GM19324 (cell line): ENCODE measurements around the gene JAKMIP1.

Experiments
- ATAC-seq: cut with Tn5 transposase; IDR thresholded peaks from one replicate; pipeline ENCODE4 v1.9.1; 2021; ENCODE audit warnings: mild to moderate bottlenecking, moderate library complexity; ENCODE audit not compliant: unreplicated experiment, low FRiP score

The JAKMIP1 gene

DNA sequence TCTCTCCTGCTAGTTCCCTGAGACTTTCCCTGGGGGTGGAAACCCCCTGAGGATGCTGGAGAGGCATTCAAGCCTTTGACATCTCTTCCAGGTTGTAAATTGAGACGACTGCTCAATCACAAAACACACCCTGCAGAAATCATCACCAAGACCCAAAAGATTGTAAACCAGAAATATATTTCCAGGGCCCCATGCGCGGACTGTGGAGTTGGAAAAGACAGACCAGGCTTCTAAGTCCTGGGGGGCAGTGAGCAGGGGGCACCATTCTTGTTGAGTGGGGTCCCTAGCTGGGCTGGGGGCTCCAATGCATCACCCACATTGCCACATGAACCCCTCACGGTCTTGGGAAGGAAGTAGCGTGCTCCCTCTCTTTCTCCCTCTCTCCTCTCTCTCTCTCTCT lies 94.2 kb downstream of the JAKMIP1 start:
- no peak for ATAC-seq

DNA sequence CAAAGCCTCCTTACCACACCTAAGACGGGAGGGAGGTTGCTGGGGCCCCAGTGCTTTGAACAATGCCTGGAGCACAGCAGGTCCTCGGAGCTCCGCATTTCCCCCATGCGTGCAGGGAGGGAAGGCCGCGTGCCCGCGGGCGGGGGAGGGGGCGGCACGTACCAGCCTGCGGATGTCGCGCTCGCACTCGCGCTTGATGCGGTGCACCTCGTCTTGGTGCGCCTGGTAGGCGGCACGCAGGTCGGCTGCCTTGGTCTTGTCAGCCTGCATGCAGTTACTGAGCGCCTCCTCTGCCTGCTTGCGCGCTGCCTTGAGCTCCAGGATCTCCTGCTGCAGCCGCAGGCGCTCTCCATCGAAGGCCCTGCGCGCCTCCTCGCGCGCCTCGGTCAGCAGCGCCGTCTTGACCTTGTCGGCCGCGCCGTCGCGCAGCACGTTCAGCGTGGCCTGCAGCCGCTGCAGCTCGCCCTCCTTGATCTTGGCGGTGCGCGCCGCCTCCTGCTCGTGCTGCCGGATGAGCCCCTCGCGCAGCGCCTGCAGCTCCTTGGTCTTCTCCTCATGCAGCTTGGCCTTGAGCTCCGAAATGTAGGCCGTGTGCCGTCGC lies 94.9 kb downstream of the JAKMIP1 start:
- no peak for ATAC-seq

DNA sequence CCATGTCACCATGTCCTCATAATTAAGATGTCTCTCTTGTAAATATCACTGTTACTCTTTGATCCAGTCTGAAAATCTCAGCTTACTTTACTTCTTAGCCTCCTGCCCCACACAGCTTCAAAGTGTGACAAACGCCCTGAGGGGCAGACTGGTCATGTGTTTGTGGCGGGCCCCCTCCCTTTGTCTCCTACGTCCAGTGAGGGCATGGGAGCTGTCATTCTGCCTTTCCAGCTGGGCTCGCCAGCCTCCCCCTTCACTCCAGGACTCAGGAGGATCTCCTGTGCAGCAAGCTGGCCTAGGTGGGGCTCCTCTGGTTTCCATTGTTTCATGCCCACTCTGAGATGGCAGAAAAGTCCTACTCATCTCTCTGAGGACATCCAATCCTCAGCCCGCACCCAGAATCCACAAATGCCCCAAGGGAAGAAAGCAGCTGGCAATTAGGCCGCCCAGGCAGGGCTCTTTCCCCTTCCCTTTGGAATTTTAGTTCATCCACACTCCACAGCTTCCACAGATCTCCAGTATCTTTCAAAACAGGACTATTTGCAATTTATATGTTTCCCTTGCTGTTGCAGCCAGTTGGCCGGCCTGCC lies 95.7 kb downstream of the JAKMIP1 start:
- no peak for ATAC-seq

DNA sequence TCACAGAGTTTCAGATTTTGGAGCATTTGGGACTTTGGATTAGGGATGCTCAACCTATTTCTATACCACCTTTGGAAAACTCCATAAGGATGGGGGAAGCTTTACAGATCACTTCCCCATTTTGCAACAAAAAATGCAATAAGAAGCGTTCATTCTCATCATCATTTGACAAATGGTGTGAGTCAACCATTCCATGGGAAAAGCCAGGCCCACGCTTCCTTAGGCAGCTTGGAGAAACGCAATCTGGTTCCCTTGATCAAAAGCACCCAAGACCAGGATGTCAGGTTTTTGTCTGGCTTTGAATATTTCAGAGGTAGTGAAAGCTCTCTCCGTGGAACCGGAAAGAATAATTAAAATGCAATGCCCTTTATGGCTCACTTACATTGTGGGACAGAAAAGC lies 102.8 kb downstream of the JAKMIP1 start:
- ATAC-seq = no peak

DNA sequence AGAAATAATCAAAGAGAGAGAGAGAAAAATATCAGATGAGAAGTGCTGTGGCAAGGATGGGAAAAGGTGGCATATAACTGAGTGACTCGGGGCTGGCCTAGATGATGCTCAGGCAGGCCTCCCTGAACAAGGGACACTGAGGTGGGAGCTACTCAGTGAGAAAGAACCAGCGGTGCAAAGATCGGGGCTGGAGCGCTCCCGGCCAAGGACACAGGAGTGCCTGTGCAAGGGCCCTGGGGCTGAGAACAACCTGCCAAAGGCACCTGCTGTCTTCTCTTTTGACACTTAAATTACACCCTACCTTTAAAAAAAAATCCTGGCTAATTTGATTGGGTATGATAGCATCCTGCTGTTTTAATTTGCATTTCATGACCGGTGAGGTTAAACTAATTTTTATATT lies 104.5 kb downstream of the JAKMIP1 start:
- ATAC-seq = no peak

DNA sequence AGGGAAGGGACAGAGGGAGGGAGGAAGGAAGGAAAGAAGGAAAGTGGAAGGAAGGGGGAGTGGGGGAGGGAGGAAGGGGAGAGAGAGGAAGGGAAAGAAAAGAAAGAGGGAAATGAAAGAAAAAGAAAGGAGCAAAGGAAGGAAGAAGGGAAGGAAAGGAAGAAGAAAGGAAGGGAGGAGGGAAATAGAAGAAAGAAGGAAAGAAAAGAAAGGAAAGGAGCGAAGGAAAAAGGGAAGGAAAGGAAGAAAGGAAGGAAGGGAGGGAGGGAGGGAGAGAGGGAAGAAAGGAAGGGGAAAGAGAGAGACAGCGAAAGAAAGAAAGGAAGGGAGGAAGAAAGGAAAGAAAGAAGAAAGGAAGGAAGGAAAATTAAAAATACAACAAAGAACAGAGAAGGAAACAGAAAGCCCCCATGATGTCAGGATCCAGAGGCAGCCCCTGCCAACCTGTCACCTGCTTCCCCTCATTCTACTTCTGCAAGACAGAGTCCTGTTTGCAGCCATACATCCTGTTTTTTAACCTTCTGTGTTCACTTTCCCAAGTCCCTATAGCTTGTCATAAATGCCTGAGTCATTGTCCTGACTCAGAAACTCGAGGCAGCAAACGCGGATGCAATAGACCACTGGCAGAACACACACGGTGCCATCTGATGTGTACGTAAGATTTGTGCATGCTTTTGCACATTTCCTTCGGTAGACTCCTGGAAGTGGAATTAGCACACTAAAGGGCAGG lies 105.2 kb downstream of the JAKMIP1 start:
- ATAC-seq = no peak

DNA sequence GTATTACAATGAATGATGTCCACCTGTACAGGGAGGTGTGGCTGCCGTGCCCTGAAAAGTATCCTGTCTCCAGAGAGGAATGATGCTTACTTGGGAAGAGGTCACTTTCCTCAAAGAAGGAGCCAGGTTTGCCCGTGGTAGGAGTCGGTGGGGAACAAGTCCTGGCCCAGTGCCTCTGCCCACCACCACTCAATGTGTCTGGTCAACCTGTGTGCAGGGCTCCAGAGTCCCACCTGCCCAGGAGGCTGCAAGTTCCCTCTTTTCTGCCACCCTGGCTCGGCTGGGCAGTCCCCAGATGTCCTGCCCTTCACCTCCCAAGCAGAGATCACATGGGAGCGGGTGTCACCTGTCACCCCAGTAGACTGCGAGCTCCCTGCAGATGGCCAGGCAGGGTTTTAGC lies 106.7 kb downstream of the JAKMIP1 start:
- no peak for ATAC-seq

DNA sequence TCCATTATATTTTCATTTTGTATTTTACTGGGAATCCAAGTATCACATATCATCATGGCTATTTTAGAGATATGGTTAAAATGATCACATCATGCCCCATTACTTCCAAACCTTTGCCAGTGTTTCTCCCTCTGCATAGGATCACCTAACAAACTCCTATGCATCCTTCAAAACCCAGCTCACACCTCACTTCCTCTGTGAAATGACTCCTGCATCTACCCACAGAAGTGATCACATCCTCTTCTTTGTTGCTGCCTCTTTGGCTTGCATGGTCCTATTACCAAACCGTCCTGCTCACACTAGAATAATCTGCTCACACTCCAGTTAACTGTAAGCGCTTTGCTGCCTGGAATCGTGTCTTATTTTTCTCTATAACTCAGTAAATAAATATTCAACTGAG lies 107.4 kb downstream of the JAKMIP1 start:
- ATAC-seq = no peak

DNA sequence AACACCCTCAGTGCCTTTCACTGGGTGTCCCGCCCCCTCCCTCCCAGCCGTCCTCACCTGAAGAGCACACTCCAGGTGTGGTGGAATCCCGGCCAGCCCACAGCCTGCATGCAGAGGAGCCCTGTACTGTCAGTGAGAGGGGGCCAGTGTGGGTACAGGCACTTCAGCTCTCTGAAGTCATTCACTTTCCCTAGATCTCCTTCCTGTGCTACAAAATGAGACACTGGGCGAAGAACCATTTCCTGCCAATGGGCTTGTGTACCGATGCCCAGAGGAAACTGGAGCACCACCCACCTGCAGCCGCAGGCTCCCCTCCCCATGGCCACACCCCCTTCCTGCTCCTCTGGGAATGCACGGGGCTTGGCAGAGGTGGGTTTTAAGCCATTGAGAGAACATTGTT lies 108.2 kb downstream of the JAKMIP1 start:
- ATAC-seq = no peak

DNA sequence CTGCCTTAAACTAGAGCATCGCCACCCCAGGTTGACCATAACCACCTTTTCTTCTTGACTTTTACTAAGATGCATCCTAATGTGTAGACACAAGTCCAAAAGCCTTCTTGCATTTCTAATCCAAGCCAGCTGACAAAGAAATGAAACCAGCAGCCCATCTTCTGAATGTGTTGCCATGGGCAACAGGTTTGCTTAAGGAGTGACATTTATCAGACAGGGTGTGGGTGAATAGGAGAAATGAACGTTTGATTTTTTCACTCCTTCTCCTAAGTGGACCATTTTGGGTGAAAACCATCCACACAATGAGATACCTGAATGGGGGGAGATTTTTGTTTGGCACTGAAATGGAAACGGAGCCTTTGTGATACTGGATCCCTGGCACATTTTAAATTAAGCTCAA lies 109.4 kb downstream of the JAKMIP1 start:
- no peak for ATAC-seq

DNA sequence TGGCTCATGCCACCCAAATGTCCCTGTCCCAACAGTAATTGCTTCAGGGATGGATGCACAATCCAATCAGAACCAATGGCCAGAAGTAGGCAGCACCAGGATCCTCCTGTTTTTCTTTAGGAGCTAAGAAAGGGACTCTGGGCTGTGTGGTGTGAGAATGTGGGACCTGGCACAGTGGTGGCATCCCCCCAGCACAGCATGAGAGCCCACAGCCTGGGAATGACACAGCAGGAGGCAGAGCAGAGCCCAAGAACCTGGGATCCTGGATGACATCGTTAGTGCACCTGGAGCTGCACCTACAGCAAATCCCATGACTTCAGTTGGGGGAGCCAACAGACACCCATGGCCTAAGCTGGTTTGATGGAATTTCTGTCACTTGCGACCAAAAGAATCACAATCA lies 111.4 kb downstream of the JAKMIP1 start:
- ATAC-seq = no peak

DNA sequence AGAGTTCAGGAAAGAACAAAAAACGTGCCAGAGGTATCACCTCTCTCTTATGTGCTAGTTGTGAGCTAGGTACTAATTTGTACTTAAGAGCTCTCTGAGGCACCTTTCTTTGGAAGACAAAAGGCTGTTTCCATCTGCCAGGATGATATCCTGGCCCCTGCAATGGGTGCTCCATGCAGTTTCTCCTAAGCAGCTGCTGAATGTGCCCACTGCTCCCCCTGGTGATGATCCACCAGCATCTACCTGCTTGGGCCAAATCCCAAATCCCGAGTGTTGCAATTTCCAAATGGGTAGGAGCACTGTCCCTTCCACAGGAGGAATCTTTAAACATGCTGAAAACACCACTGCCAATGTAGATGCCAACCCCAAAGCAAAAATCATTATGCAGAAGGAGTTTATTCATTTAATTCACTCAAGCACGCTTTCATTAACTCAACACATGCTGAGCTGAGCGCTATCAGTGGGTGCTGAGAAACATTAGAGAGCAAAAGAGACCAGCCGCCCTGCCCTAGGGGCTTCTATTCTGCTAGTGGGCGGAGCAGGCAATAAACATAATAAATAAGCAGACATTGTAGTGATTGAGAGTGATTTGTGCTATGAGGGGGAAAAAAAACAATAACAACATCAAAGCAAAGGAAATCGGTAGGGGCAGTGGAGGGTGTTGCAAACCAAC lies 112.5 kb downstream of the JAKMIP1 start:
- ATAC-seq = no peak

DNA sequence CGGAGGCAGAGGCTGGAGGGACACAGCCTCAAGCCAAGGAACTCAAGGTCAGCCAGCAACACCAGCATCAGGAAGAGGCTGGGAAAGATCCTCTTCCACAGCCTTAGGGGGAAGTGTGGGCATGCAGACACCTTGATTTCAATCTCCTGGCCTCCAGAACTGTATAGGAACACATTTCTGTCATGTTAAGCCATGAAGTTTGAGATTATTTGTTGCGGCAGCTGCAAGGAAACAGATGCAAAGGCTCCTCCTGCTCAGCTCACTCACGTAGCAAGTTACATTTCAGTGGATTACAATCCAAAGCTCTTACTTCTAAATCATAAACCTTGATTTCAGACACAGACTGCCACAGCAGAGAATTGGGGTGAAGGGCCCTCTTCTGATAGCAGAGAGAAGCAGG lies 113.5 kb downstream of the JAKMIP1 start:
- ATAC-seq = no peak

DNA sequence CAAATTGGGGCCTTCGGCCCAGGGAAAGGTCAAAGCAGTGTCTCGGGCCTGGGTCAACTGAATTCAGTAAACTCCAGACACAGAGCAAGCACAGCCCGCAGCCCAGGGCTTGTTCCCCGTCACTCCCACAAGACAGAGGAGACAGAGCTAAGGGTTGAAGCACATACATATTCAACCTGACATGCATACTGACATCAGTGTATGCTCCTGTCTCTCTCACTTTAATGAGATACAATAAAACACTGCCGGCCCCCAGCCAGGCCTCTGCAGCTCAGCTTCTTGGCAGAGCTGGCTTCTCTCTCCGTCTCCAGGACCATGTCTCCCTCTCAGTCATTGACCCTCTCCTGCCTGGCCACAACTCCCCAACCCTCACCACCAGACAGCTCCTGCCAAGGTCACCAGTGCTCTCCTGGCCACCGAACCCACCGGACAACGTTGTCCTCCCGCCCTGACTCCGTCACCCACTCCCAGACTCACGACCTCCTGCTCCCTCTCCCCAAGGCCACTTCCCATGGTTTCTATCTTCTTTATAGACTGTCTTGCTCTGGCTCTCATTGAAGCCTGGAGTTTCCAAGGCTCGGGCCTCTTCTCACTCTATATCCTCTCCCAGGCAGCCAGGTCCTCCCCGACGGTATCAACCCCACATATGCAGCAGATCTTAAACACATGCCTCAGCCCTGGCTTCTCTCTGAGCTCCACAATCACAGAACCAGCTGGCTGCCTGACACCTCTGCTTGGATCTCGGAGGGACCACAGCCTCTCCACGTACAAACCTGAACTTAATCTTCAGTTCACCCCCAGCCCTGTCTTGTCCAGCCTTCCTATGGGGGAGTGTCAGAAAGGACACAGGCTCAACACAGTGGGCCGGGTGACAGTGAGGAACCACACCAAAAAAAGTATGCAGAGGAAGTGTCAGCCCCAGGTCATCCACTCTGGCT lies 114.4 kb downstream of the JAKMIP1 start:
- no peak for ATAC-seq

DNA sequence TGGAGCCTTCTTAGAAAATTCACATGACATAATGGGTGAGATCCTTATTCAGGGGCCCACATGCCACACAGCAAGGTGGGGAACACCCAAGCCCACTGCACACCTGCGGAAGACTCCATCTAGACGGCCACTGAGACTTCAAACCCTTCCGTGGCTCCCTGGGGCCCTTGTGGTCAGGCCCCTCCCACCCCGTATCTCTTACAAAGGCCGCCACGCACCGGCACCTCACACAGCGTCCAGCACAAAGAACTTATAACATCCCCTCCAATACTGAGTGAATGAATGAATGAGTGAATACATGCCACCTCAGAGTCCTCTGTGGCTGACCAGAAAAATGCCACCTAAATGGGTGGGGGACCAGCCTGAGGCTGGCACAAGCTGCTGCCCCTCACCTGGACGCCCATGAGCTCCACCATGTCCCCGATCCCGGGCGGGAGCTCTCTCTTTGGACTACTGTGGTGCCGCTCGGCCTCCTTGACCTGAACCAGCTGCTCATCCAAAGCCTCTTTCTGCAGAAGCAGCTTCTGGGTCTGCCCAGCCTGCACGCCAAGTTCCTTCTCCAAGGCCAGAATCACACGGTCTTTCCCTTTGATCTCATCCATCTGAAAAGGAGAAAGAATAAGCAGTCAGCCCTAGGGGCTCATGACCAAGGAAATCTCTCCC lies 115.2 kb downstream of the JAKMIP1 start:
- ATAC-seq = no peak

DNA sequence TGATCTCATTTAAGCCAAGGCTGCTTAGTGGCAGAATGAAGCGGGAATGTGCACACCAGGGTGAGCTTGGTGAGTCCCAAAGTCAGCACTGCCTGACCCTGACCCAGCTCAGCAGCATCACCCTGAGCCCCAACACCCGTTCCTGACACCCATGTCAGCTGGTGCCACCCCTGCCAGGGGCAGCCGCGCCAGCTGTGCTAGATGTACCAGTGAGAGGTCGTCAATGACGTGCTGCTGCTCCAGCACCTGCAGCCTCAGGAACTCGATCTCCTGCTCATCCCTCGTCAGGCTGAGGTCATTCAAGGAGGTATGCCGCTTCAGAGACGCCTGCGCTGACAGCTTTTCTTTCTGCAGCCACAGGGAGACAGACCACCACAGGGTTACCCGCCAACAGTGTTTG lies 120.4 kb downstream of the JAKMIP1 start:
- ATAC-seq = no peak

DNA sequence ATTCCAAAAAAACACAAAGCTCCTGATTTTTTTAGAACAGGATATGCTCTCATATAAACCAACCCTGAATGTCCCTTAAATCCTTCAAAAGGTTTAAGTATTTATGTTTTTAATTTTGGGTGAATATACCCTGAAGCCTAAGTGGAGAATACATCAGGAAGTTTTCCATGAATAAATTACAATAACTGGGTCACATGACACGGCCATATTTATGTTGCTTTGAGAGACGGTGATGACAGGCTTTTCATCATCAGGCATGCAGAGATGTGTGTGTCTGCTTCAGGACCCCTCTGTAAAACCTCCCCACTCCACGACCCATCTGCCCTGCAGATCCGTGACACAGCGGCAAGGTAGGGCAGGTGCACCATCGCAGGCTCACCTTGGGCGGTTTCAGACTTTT lies 121.8 kb downstream of the JAKMIP1 start:
- no peak for ATAC-seq

DNA sequence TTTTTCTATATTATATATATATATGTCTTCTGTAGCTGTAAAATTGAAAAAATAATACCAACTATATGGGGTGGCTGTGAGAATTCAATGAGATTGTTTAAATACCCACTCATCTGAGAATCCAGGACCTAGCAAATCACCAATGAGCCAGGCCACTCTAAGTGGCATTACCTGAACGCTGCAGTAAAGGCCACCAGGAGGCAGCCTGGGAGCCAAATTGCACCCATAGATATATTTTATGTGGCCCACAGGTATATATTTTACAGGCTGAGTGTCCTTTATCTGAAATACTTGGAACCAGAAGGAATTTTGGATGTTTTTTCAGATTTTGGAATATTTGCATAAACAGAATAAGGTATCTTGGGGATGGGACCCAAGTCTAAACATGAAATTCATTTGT lies 124.0 kb downstream of the JAKMIP1 start:
- ATAC-seq = no peak

DNA sequence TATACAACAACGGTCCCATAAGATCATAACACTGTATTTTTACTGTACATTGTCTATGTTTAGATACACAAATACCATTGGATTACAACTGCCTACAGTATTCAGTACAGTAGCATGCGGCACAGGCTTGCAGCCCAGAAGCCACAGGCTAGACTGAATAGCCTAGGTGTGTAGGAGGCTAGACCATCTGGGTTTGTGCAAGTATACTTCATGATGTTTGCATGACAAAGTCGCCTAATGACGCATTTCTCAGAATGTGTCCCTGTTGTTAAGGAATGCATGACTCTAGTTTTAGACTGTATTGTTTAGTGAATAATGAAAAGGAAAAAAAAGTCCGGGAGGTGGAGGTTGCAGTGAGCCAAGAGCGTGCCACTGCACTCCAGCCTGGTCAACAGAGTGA lies 125.6 kb downstream of the JAKMIP1 start:
- no peak for ATAC-seq
